Activated effector memory CD4-positive, alpha-beta T cell treated with Interleukin-2 at 50 U/mL for 16 hours (primary cell): Measurements from ENCODE around the gene GALNT15.

Experiments used
- DNase-seq: peaks from one replicate; pipeline ENCODE4 v3.0.0-alpha.2; 2020

The GALNT15 gene, protein sequence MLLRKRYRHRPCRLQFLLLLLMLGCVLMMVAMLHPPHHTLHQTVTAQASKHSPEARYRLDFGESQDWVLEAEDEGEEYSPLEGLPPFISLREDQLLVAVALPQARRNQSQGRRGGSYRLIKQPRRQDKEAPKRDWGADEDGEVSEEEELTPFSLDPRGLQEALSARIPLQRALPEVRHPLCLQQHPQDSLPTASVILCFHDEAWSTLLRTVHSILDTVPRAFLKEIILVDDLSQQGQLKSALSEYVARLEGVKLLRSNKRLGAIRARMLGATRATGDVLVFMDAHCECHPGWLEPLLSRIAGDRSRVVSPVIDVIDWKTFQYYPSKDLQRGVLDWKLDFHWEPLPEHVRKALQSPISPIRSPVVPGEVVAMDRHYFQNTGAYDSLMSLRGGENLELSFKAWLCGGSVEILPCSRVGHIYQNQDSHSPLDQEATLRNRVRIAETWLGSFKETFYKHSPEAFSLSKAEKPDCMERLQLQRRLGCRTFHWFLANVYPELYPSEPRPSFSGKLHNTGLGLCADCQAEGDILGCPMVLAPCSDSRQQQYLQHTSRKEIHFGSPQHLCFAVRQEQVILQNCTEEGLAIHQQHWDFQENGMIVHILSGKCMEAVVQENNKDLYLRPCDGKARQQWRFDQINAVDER

DNA sequence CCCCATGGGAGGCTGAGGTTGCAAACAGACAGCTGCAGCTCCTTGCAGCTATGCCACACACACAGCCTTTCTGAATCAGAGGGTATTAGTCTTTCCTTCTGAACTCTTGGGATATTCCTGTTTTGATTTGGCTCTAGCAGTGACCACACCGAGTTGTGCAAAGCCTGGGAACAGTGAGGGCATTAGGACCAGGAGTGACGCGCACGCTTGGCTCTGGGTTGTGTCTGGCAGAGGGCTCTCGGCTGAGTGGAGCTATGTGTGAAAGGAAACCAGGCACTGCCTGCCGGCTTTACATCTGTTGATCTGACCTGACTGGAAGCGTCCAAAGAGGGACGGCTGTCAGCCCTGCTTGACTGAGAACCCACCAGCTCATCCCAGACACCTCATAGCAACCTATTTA, at the start of gene GALNT15:
Gene GALNT15 (plus strand): TSS at position 292 of the 400 bp plus-strand sequence. CDS start 472 bp downstream, outside the sequence.
- no peak for DNase-seq

- DNase-seq: no peak
These were observed 47.8 kb upstream of the GALNT15 start for GRCh38 chr3:16126634-16127033.

DNA sequence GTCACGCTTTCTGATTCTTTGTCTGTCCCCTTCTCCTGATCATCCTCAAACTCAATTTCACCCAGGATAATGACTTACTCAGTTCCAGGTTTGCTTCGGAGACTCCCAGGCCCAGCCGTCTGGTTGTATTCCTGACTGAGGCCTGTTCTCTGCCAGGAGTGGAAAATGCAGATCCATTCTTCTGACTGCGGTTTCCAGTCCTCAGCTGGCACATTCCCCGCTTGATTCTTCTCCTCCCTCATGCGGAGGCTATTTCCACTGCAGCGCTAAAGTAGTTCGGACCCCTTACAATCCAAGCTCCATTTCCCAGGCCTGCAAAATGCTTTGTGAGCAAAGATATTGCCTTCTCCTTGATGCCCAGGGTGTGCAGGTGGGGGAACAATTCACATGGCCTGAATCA, 47.2 kb upstream of the GALNT15 start:
- no peak for DNase-seq

- no peak for DNase-seq
These were observed 44.4 kb upstream of the GALNT15 start for GRCh38 chr3:16130066-16130465.

GRCh38 chr3:16132190-16132589, 42.3 kb upstream of the GALNT15 start:
- DNase-seq: no peak

DNA sequence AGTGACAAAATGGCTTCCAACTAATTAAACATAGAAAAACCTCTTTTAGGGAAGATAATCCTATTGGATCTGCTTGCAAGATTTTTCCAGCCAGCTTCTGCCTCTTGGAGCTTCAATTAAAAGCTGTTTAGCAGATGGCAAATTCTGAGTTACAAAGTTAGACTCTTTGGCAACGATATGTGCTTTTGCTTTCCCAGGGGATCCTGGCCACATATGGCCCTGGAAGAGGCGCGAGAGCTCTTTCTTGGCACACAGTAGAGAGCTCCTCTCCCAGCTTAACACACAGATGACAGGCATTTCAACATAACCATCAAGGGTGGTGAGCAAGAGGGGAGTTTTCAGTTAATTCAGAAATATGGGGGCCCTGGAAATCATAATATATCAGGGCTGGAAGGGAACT, 41.6 kb upstream of the GALNT15 start:
- DNase-seq: no peak

GRCh38 chr3:16134173-16134928, 40.1 kb upstream of the GALNT15 start:
- no peak for DNase-seq

GRCh38 chr3:16136055-16136454, 38.4 kb upstream of the GALNT15 start:
- DNase-seq: no peak

DNA sequence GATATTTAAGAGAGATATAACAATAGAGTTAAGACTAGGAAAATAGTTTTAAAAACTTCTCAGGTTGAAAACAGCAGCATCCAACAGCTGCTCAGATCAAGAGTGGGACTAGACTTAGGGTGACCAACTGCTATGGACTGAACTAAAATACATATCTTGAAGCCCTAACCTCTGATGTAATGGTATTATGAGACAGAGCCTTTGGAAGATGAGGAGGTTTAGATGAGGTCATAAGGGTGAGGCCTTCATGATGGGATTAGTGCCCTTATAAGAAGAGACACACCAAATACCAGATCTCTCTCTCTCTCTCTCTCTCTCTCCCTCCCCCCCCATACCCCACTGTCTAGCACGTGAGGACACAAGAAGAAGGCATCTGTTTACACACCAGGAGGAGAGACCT, 37.4 kb upstream of the GALNT15 start:
- no peak for DNase-seq

GRCh38 chr3:16137977-16138376, 36.5 kb upstream of the GALNT15 start:
- no peak for DNase-seq

DNA sequence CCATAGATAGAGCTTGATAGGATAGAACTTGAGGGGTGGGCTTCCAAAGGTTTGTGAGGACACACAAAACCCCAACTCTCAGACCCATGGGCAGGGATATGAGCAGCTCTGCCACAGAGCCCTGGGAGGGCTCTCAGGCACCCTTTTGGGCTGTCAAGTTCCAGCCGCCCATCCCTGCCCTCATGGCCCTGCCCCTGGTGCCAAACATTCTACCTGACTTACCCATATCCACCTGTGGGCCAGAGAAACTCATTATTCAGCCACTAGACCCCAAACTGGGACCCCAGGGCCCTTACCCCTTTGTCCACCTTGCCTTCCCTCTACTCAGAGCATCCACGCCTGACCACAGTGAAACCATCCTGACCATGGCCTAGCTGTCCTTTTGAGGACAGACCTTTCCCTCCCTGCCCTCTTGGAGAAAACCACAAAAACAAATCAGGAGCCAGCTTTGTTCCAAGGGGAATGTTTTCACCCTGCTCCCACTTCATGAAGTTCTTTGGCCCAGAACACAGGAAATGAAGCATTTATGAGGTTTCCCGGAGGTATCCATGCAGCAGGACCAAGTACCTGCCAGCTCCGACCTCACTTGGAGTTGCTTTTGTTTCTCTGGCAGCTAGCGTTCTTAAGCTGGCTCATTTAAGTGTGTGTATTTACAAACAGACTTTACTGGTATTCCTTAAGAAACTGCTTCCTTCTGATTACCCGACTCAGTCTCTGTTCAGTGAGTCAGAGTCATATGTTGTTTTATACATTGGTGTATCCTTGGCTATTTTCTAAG, 34.2 kb upstream of the GALNT15 start:
- DNase-seq: no peak

- DNase-seq: no peak
These were observed 33.6 kb upstream of the GALNT15 start for GRCh38 chr3:16140894-16141285.

DNA sequence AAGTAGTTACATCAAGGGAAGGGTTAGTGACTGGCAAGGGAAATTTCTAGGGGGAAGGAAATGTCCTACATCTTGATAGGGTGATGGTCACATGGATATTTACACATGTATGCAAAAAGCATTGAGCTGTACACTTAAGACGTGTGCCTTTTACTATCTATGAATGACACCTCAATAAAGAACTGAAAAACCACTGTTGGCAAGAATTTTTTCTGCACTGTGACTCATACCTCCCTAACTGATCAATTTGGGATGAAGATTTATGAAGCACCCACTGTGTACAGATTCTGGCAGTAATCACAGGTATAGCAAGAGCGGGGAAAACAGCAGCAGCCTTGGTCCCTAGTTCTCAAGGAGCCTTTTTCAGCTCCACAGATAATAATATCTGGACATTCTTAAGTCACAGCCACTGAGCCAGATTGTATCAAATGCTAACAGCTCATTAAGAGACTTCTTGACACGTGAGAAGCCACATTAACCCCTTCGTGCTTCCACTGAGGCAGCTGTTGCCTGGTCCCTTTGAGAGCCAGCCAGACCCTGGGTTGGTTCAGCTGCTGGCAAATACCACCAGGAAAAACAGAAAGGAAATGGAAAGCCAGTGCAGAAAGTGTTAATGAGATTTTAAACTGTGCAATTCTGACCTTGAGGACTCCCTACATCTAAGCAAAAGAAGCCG, 32.0 kb upstream of the GALNT15 start:
- DNase-seq: no peak

DNA sequence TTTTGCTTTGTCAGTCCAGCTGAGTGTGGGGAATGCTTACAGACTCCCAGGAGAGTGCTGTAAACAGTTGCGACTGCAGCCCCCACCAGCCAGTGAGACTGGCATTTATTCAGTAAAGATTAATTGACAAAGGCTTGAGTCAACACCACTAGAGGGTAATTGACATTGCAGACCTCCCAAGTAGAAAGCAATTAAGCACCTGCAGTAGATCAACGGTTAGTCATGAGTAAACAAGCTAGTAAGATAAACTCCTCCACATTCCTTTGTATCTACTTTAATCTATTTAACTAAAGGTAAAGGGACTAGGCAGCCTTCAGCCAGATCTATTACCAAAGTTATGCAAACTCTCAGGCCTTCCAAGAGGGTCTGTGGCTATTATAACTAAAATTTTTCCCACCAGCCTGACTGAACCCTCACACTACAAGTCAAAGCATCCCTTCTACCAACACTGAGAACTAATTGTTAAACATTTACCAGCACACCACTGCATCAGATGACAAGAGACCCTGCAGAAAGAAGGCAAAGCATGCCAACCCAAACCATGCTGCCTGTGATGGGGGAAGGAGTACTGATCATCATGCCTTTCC, 30.5 kb upstream of the GALNT15 start:
- DNase-seq: no peak

DNA sequence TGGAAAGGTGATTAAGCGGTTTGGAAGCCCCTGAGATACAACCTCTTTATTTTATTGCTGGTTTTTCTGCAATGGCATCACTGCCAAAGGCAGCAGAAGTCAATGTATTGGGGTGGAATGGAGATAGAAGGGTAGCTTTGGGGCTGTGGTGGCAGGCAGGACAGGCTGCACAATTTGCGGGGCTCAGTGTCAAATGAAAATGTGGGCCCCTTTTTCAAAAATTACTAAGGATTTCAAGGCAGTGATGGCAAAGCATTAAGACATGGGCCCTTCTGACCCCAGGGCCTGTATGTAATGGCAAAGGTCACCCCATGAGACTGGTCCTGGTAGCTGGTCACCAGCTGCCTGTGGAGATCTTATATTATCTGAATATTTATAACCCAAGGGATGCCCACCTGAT, 29.3 kb upstream of the GALNT15 start:
- DNase-seq: no peak

GRCh38 chr3:16146015-16146730, 28.3 kb upstream of the GALNT15 start:
- no peak for DNase-seq

DNA sequence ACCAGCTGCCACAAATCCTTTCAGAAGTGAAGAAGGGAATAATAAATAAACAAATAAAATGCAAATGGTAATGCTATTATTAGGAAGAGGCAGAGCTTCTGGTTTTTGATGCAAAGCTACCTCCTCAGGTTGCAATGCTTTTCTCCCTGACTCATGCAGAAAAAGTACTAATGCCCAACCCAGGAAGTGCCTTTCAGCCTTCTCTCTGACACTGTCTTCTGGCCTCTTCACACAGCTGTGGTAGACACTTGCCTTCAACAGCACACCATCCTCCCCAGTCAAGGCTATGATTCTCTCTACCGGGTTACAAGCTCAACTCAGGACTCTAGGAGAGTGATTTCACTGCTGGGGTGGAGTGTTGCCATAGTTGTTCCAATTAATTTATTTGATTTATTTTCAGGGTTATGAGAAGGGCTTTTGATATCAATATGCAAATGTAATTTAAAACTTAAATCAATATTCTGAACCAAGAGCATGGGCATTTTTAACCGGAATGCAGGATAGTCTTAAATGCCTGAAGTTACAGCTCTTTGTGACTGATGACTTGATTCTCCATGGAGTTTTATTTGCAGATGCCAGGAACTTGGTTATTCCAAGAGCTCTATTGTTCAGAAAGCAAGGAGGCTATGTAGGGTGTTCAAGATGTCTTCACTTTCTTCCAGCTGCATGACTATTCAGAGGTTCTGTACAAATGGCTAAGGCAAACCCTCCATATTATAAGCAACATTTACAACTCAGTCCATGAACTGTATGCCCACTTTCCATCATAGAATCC, 27.1 kb upstream of the GALNT15 start:
- no peak for DNase-seq

DNA sequence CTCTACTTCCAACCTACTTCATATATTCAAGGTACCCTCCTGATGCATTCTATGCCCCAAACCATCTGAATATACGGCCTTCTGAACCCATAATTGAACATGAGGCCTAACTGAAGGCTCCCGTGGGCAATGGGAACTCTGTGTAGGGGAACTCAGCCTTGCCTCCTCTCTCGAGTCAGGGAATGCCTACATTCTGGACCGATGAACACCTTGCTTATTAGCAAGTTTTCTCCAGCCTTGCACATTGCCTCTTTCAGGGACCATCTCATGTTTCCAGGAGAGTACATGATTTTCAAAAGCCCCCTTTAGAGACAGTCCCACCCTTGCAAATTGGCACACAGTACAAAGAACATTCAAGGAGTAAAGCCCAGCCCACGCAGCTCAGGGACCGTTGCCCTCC, 26.3 kb upstream of the GALNT15 start:
- DNase-seq: no peak

GRCh38 chr3:16148783-16149182, 25.7 kb upstream of the GALNT15 start:
- DNase-seq: no peak

DNA sequence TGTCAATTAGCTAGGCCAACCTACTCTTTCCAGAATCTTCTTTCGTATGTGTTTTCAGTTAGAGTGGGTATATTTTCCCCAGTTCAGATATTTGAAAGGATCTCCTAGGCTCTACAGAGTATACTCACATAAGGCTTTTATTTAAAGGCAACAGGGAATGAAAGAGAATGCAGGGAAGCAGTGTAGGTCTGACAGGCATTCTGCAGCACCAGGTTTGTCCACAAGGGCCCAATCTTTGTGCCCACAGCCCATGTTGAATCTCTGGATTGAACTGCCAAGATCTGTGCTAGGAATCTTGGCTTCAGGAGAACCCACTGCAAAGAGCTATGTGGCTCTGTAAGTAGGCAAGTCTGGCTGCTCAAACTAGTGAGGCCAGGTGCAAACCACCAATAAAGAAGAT, 24.2 kb upstream of the GALNT15 start:
- no peak for DNase-seq

DNA sequence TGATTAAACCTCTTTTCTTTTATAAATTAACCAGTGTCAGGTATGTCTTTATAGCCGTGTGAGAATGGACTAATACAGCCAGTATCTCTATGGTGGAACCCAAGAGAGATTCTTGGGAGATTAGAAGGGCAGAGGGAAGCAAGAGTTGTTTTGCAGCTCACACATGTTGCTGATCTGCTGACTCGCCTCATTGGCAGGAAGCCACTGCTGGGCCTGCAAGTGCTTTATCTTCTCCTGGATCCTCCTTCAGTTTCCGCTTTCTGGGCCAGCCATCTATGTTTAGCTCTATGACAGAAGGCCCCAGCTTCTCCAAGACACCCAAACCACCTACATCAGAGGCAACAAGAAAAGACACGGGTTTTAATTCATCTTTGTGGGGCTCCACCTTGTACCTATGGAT, 23.4 kb upstream of the GALNT15 start:
- no peak for DNase-seq
